Measurements from ENCODE around the gene GFRA1.

Gene GFRA1

GRCh38 chr10:116049158-116049973, 223.6 kb downstream of the GFRA1 start:
- no peak for DNase-seq (ENCODE audit: low read depth, low spot score)
- H3K4me3 ChIP-seq (ENCODE audit: low read depth, low read length): no peak overlapping the region
- in situ Hi-C loops (cut with HindIII; ENCODE audit: low sequenced_read_pairs): no loop called here
- TF ChIP-seq CTCF (IDR thresholded peaks at IDR 0.05; ENCODE audit: low read depth, low read length): no peak

GRCh38 chr10:116045366-116046356, 227.3 kb downstream of the GFRA1 start:
- in situ Hi-C loops (cut with HindIII; ENCODE audit: low sequenced_read_pairs): no loop called here
- no peak overlapping the region for H3K4me3 ChIP-seq (ENCODE audit: low read depth, low read length)
- no peak for TF ChIP-seq CTCF (IDR thresholded peaks at IDR 0.05; ENCODE audit: low read depth, low read length)
- DNase-seq (ENCODE audit: low read depth, low spot score): no peak

- H3K4me3 ChIP-seq (ENCODE audit: low read depth, low read length): no peak overlapping the region
- in situ Hi-C loops (cut with HindIII; ENCODE audit: low sequenced_read_pairs): no loop called here
- TF ChIP-seq CTCF (IDR thresholded peaks at IDR 0.05; ENCODE audit: low read depth, low read length): no peak
- DNase-seq (ENCODE audit: low read depth, low spot score): peak; percentile 33
These were observed 228.2 kb downstream of the GFRA1 start for GRCh38 chr10:116044801-116045248.

- in situ Hi-C loops (cut with HindIII; ENCODE audit: low sequenced_read_pairs): no loop called here
- TF ChIP-seq CTCF (IDR thresholded peaks at IDR 0.05; ENCODE audit: low read depth, low read length): no peak
- H3K4me3 ChIP-seq (ENCODE audit: low read depth, low read length): no peak overlapping the region
- DNase-seq (ENCODE audit: low read depth, low spot score): no peak
These were observed 229.1 kb downstream of the GFRA1 start for GRCh38 chr10:116043861-116044260.

- in situ Hi-C loops (cut with HindIII; ENCODE audit: low sequenced_read_pairs): no loop called here
- no peak for TF ChIP-seq CTCF (IDR thresholded peaks at IDR 0.05; ENCODE audit: low read depth, low read length)
- no peak for DNase-seq (ENCODE audit: low read depth, low spot score)
- H3K4me3 ChIP-seq (ENCODE audit: low read depth, low read length): no peak overlapping the region
These were observed 229.7 kb downstream of the GFRA1 start for GRCh38 chr10:116043304-116043703.

- no peak for DNase-seq (ENCODE audit: low read depth, low spot score)
- TF ChIP-seq CTCF (IDR thresholded peaks at IDR 0.05; ENCODE audit: low read depth, low read length): no peak
- H3K4me3 ChIP-seq (ENCODE audit: low read depth, low read length): no peak overlapping the region
- in situ Hi-C loops (cut with HindIII; ENCODE audit: low sequenced_read_pairs): no loop called here
These were observed 231.1 kb downstream of the GFRA1 start for GRCh38 chr10:116041948-116042347.
